Measurements from ENCODE around the gene KATNBL1.
"Not testable (repeated sequence)": the region's sequence is repeated elsewhere in the genome, so short reads cannot be mapped to it uniquely, and the experiment has no call there.

The KATNBL1 gene

DNA sequence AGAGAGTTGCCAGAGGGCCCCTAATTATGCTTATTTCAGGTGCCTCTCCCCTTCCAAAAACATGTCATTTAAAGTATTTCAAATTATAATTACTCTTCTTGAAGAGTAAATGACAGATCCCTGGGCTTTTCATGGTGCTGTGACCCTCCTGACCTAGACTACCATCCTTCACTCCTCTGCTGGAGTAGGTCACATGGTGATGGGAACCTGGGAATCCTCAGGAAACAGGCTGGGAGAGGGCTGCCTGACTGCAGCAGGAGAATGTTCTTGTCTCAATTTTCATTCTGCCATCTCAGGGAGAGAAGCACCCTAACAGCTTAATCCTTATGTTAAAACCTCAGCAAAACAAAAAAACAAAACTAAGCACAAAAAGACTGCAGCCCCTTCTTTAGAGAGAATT, 83.4 kb downstream of the KATNBL1 start:
- TF ChIP-seq, protein P1, sequence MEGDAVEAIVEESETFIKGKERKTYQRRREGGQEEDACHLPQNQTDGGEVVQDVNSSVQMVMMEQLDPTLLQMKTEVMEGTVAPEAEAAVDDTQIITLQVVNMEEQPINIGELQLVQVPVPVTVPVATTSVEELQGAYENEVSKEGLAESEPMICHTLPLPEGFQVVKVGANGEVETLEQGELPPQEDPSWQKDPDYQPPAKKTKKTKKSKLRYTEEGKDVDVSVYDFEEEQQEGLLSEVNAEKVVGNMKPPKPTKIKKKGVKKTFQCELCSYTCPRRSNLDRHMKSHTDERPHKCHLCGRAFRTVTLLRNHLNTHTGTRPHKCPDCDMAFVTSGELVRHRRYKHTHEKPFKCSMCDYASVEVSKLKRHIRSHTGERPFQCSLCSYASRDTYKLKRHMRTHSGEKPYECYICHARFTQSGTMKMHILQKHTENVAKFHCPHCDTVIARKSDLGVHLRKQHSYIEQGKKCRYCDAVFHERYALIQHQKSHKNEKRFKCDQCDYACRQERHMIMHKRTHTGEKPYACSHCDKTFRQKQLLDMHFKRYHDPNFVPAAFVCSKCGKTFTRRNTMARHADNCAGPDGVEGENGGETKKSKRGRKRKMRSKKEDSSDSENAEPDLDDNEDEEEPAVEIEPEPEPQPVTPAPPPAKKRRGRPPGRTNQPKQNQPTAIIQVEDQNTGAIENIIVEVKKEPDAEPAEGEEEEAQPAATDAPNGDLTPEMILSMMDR (conservative IDR thresholded peaks at IDR 0.05) = no peak
- no peak overlapping the region for H3K27ac ChIP-seq

DNA sequence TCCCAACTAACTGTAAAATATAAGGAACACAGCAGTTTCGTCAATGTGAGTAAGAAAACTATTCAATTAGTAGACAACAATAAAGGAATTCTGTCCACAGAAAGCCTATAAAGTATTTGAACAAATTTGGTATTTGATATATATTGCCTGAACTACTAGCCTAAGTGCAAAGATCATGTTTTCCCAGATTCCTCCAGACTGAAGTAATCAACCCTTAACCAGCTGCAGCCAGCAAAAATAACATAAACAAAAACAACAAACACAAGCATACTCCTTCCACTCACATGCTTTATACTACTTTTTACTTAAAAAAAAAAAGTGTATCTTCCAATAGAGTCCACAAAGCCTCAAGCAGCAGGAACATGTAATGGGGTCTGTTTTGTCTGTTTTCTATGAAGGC, 84.0 kb downstream of the KATNBL1 start:
- no peak overlapping the region for H3K27ac ChIP-seq
- TF ChIP-seq, protein P1 (conservative IDR thresholded peaks at IDR 0.05) = no peak

GRCh38 chr15:34124651-34125050, 85.2 kb downstream of the KATNBL1 start:
- TF ChIP-seq, protein P1 (conservative IDR thresholded peaks at IDR 0.05) = no peak

GRCh38 chr15:34122771-34123183, 87.1 kb downstream of the KATNBL1 start:
- TF ChIP-seq, protein P1 (conservative IDR thresholded peaks at IDR 0.05) = no peak
- no peak overlapping the region for H3K27ac ChIP-seq

More at GRCh38 chr15:34124651-34125050, 85.2 kb downstream of the KATNBL1 start:
- H3K27ac ChIP-seq = no peak overlapping the region

DNA sequence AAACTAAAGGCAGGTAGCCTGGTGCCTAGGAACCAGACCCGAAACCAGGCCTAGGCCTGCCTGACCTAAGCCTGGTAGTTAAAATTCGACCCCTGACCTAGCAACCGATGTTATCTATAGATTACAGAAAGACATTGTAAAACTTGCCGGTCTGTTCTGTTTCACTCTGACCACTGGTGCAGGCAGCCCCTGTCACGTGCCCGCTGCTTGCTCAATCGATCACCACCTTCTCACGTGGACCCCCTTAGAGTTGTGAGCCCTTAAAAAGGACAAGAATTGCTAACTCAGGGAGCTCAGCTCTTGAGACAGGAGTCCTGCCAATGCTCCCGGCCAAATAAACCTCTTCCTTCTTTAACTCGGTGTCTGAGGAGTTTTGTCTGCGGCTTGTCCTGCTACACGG, 88.1 kb downstream of the KATNBL1 start:
- not testable (repeated sequence) for H3K27ac ChIP-seq

- H3K27ac ChIP-seq = not testable (repeated sequence)
Observed at GRCh38 chr15:34120420-34120819, 89.5 kb downstream of the KATNBL1 start.

DNA sequence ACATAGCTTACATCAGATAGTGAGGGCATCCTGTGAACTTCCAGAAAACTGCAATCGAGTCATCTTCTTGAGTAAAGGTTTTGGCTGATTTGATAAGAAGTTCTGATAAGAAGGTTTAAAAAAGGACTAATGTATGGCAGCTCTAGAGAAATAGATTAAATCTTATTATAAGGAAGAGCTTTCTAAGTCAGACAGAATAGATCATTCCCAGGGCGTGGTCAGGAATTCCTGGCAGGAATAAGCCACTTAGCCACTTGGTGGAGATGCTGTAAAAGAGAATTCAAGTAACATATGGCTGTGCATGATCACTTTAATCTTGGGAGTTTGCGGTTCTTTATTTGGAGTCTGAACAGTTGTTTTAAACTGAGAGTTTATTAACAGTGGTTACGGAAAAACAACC, 90.6 kb downstream of the KATNBL1 start:
- TF ChIP-seq, protein P1 (conservative IDR thresholded peaks at IDR 0.05) = peak; percentile 40
- H3K27ac ChIP-seq = no peak overlapping the region

DNA sequence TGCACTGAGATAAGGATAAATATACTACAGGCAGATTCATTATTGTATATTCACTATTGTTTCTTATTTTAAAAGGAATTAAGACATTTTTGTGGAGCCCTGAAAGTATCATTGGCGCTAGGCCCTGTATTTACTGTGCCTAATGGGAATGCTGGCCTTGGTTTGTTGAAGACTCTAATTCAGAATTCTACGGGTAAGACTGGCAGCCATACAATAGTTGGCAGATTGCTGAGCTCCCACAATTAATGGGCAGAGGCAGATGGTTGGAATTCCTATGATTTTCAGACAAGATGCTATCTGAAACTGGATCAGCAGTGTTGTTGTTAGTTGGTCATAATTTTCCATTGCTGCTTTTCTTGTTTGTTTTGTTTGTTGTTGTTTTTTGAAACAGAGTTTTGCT, 93.3 kb downstream of the KATNBL1 start:
- no peak overlapping the region for H3K27ac ChIP-seq
- TF ChIP-seq, protein P1 (conservative IDR thresholded peaks at IDR 0.05) = no peak

DNA sequence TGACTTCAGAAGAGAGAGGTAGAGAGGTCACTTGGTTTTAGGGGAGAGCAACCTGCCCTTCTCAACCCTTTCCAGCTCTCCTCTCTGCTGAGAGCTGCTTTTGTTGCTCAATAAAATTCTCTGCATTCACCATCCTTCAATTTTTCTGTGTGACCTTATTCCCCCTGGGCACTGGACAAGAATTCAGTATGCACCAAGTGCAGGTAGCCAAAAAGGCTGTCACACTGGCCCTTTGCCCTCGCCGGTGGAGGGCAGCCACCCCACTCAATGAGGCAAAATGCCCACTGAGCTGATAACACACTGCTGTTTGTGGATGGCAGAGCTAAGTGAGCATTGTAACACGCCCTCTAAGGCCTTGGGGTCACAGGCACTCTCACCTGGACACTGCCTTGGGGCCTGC, 95.2 kb downstream of the KATNBL1 start:
- TF ChIP-seq, protein P1 (conservative IDR thresholded peaks at IDR 0.05) = no peak

More for the DNA sequence above, 95.2 kb downstream of the KATNBL1 start:
- no peak overlapping the region for H3K27ac ChIP-seq
